GM23338 (cell line): ENCODE measurements around the gene KRTAP12-3. TPM values are rescaled to one million over a fixed set of nuclear protein-coding genes. Genes with fewer than 3 reads are reported as not detected.

Source experiments
- ETS1 ChIP-seq: IDR thresholded peaks from 2 replicates; pipeline ENCODE4 v1.6.1; 2016; ENCODE audit warnings: antibody characterized with exemption
- EZH2 ChIP-seq: fragments of 200-600 bp; sonication (generic); IDR thresholded peaks from one replicate; pipeline ENCODE4 v1.8.0; 2017; ENCODE audit warnings: antibody characterized with exemption, mild to moderate bottlenecking, low read depth; ENCODE audit not compliant: unreplicated experiment
- EZH2phosphoT487 ChIP-seq: fragments of 200-600 bp; sonication (generic); IDR thresholded peaks from one replicate; pipeline ENCODE4 v1.8.1; 2018; ENCODE audit warnings: antibody characterized with exemption; ENCODE audit not compliant: unreplicated experiment
- JUNB ChIP-seq: IDR thresholded peaks from one replicate; pipeline ENCODE4 v1.6.1; 2016; ENCODE audit warnings: antibody characterized with exemption; ENCODE audit not compliant: unreplicated experiment
- NANOG ChIP-seq: IDR thresholded peaks from 2 replicates; pipeline ENCODE4 v1.6.1; 2016; ENCODE audit warnings: antibody characterized with exemption, borderline replicate concordance
- POLR2AphosphoS5 ChIP-seq: IDR thresholded peaks from 2 replicates; pipeline ENCODE4 v1.6.1; 2016; ENCODE audit warnings: antibody characterized with exemption, low read depth
- polyA plus RNA-seq: library from polyadenylated mRNA; unstranded; fragments of >200 nt; fragmentation: Nextera tagmentation; extraction: Ambion mirVana; gene quantifications from 2 replicates; pipeline ENCODE4 v1.2.1, GENCODE V29; 2016
- total RNA-seq: library from RNA; depleted of rRNA; stranded (reverse); fragments of >200 nt; shearing (Covaris generic); gene quantifications from 2 replicates; pipeline ENCODE4 v1.2.3, GENCODE V29; 2014
- TF ChIP-seq, protein P1 (sequence below): fragments of 250-450 bp; sonication (Bioruptor Pico); IDR thresholded peaks from 2 replicates; pipeline ENCODE4 v1.5.0; 2020; ENCODE audit warnings: mild to moderate bottlenecking, moderate library complexity
- TF ChIP-seq, protein P2 (sequence below): IDR thresholded peaks from one replicate; pipeline ENCODE4 v1.6.1; 2018; ENCODE audit warnings: antibody characterized with exemption; ENCODE audit not compliant: unreplicated experiment

KRTAP12-3 gene
- total and polyA plus RNA-seq, 2 experiments from 2014 or later = not detected

GRCh38 chr21:44615466-44615865, 42.3 kb upstream of the KRTAP12-3 start (continued):
- TF ChIP-seq, protein P1, sequence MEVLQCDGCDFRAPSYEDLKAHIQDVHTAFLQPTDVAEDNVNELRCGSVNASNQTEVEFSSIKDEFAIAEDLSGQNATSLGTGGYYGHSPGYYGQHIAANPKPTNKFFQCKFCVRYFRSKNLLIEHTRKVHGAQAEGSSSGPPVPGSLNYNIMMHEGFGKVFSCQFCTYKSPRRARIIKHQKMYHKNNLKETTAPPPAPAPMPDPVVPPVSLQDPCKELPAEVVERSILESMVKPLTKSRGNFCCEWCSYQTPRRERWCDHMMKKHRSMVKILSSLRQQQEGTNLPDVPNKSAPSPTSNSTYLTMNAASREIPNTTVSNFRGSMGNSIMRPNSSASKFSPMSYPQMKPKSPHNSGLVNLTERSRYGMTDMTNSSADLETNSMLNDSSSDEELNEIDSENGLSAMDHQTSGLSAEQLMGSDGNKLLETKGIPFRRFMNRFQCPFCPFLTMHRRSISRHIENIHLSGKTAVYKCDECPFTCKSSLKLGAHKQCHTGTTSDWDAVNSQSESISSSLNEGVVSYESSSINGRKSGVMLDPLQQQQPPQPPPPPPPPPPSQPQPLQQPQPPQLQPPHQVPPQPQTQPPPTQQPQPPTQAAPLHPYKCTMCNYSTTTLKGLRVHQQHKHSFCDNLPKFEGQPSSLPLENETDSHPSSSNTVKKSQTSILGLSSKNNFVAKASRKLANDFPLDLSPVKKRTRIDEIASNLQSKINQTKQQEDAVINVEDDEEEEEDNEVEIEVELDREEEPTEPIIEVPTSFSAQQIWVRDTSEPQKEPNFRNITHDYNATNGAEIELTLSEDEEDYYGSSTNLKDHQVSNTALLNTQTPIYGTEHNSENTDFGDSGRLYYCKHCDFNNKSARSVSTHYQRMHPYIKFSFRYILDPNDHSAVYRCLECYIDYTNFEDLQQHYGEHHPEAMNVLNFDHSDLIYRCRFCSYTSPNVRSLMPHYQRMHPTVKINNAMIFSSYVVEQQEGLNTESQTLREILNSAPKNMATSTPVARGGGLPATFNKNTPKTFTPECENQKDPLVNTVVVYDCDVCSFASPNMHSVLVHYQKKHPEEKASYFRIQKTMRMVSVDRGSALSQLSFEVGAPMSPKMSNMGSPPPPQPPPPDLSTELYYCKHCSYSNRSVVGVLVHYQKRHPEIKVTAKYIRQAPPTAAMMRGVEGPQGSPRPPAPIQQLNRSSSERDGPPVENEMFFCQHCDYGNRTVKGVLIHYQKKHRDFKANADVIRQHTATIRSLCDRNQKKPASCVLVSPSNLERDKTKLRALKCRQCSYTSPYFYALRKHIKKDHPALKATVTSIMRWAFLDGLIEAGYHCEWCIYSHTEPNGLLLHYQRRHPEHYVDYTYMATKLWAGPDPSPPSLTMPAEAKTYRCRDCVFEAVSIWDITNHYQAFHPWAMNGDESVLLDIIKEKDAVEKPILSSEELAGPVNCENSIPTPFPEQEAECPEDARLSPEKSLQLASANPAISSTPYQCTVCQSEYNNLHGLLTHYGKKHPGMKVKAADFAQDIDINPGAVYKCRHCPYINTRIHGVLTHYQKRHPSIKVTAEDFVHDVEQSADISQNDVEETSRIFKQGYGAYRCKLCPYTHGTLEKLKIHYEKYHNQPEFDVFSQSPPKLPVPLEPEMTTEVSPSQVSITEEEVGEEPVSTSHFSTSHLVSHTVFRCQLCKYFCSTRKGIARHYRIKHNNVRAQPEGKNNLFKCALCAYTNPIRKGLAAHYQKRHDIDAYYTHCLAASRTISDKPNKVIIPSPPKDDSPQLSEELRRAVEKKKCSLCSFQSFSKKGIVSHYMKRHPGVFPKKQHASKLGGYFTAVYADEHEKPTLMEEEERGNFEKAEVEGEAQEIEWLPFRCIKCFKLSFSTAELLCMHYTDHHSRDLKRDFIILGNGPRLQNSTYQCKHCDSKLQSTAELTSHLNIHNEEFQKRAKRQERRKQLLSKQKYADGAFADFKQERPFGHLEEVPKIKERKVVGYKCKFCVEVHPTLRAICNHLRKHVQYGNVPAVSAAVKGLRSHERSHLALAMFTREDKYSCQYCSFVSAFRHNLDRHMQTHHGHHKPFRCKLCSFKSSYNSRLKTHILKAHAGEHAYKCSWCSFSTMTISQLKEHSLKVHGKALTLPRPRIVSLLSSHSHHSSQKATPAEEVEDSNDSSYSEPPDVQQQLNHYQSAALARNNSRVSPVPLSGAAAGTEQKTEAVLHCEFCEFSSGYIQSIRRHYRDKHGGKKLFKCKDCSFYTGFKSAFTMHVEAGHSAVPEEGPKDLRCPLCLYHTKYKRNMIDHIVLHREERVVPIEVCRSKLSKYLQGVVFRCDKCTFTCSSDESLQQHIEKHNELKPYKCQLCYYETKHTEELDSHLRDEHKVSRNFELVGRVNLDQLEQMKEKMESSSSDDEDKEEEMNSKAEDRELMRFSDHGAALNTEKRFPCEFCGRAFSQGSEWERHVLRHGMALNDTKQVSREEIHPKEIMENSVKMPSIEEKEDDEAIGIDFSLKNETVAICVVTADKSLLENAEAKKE = no peak
- TF ChIP-seq JUNB (no peak), NANOG (no peak), EZH2phosphoT487 (no peak), POLR2AphosphoS5 (no peak), ETS1 (no peak), EZH2 (no peak)
- TF ChIP-seq, protein P2, sequence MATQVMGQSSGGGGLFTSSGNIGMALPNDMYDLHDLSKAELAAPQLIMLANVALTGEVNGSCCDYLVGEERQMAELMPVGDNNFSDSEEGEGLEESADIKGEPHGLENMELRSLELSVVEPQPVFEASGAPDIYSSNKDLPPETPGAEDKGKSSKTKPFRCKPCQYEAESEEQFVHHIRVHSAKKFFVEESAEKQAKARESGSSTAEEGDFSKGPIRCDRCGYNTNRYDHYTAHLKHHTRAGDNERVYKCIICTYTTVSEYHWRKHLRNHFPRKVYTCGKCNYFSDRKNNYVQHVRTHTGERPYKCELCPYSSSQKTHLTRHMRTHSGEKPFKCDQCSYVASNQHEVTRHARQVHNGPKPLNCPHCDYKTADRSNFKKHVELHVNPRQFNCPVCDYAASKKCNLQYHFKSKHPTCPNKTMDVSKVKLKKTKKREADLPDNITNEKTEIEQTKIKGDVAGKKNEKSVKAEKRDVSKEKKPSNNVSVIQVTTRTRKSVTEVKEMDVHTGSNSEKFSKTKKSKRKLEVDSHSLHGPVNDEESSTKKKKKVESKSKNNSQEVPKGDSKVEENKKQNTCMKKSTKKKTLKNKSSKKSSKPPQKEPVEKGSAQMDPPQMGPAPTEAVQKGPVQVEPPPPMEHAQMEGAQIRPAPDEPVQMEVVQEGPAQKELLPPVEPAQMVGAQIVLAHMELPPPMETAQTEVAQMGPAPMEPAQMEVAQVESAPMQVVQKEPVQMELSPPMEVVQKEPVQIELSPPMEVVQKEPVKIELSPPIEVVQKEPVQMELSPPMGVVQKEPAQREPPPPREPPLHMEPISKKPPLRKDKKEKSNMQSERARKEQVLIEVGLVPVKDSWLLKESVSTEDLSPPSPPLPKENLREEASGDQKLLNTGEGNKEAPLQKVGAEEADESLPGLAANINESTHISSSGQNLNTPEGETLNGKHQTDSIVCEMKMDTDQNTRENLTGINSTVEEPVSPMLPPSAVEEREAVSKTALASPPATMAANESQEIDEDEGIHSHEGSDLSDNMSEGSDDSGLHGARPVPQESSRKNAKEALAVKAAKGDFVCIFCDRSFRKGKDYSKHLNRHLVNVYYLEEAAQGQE = no peak
